ENCODE measurements around the gene NKX2-4. TPM values are rescaled to one million over a fixed set of nuclear protein-coding genes. Genes with fewer than 3 reads are reported as not detected.
A peak's percentile ranks its signal among the peaks of the same experiment; 100 is the strongest.

NKX2-4 gene
- total and polyA plus RNA-seq, 2 of the 13 experiments (the other 11 are each of a cell fraction or from before 2014, with no cell fraction given) = not detected

DNA sequence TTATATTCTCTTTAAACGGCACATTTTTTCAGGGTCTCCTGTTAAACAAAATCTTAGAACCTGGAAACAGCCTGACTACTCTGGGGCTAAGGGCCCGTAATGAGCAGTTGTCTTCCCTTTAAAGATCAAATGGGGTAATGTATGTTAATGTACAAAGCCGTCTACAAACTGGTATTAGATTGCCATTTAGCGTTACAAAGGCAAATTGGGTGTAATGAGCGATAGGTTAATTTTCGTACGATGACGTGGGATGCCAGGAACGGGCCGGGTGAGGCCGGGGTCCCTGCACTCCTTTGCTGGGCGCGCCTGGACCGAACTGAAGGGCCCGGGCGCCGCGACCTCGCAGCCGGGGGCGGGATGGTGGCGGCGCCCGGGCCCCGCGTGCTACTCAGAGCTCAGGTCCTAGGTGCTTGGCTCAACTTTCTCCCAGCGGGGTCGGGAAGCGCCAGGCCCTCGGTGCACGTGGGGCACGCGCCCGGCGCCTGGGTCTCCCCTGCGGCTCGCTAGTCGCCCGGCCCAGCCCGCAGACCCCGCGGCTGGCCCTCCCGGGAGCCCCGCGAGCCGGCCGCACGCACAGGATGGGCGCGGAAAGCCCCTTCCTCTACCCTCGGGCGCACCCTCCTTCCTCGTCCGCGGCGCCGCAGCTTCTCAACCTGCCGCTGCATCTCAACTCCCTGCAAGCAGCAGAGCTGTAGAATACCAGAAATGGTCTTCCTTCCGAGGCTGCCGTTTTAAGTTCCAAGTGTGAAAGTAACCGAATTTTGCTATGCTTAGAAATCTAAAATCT, 5.9 kb downstream of the NKX2-4 start (continued):
- no peak for TF ChIP-seq FOXC1 (CRISPR knock-in tag; IDR thresholded peaks at IDR 0.05; ENCODE audit: borderline replicate concordance)

DNA sequence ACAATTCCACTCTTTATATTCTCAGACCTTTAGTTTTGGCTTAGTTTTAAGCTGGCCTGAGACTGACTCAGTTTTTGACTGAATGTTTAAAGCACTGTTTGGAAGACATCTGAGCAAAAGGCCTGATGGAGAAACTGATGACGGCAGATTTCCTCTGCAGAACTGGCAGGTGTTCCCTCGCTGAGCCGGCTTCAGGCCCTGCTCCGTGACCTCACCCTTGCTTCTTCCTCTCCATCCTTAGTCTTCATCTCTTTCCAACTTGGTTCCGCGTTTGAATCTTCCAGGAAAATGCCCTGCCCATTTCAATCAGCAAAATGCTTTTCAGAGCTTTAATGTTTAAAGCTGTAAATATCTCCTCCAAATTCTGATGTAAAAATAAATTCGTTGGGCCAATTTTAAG, 6.6 kb downstream of the NKX2-4 start:
- Histone ChIP-seq H3K9me3 (ENCODE audit: low read length) (no peaks in the 10 kb centered on the region), H2AFZ (ENCODE audit: low read length) (no peak overlapping the region), H3K27me3 (ENCODE audit: control insufficient read depth in 1 of 2, insufficient read depth in 2 of 2, low read length in 2 of 2) (no peaks in the 10 kb centered on the region), H3K79me2 (ENCODE audit: insufficient read depth, low read length) (no peaks in the 10 kb centered on the region), H4K20me1 (ENCODE audit: insufficient read depth, low read length) (no peaks in the 10 kb centered on the region), H3K27ac (ENCODE audit: extremely low read length, insufficient read depth, low read length) (no peak overlapping the region), H3K4me3 (replicated peaks in 1 of 3; ENCODE audit: insufficient read depth in 1 of 3, low read depth in 2 of 3, low read length in 3 of 3) (no peak overlapping the region), H3K4me2 (ENCODE audit: low read depth, low read length) (no peak overlapping the region), H3K9ac (ENCODE audit: insufficient read depth, low read depth, low read length) (no peak overlapping the region), H3K4me1 (ENCODE audit: insufficient read depth, low read length) (no peaks in the 10 kb centered on the region), H3K36me3 (replicated peaks in 1 of 2; ENCODE audit: control insufficient read depth in 1 of 2, insufficient read depth in 2 of 2, low read length in 2 of 2) (peaks cover 7 to 33% of the 10 kb centered on the region in 2 experiments)
- no TSS peak for BruUV-seq (replicated peaks)
- no peak for FAIRE-seq
- in situ Hi-C loops (cut with HindIII; ENCODE audit: extremely low pct_ligation_motif_present, low pct_unique_long_range_greater_than_20kb) (no loop called here), intact Hi-C loops (cut with micrococcal nuclease; ENCODE audit: unreplicated experiment) (no loop called here)
- POLR2A ChIA-PET = no interaction called here
- no peak for ATAC-seq
- no peak for DNase-seq (ENCODE audit: low spot score)
- 96% methylated on average over 7 of the region's 7 CpGs for WGBS (ENCODE audit: low lambda C conversion rate)
- TF ChIP-seq CREB1 (IDR thresholded peaks at IDR 0.05) = no peak
- no peak for TF ChIP-seq CREB1 (CRISPR knock-in tag; IDR thresholded peaks at IDR 0.05)
- peak; percentile 20 for TF ChIP-seq POLR2G (IDR thresholded peaks at IDR 0.05; ENCODE audit: low read depth, low read length)
- peak; percentile 93 for TF ChIP-seq RBM22 (optimal IDR thresholded peaks at IDR 0.05; ENCODE audit: low read length)
- CTCF ChIA-PET (ENCODE audit: low intra/inter-chr PET ratio, low total read pairs) = no interaction called here

DNA sequence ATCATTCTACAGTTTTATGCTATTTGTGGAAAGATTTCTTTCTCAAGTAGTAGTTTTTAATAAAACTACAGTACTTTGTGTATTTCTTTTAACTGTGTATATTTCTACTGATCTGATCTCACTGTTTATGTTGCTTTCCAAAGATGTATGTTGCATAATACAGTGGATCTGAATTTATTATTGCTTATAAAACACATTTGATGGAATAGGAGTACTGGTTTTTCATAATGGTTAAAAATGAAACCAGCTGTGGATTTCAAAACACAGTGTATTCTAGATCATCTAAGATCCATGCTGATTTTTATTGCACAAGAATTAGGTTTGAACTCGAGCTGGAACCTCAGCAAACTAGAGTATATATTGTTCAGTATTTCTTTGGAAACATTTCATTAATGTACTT, 8.0 kb downstream of the NKX2-4 start:
- CTCF ChIA-PET (ENCODE audit: low intra/inter-chr PET ratio, low total read pairs) = no interaction called here

More for the DNA sequence above, 8.0 kb downstream of the NKX2-4 start:
- H3K9me3 ChIP-seq (ENCODE audit: low read length) = no peaks in the 10 kb centered on the region
- H2AFZ ChIP-seq (ENCODE audit: low read length) = no peak overlapping the region
- H3K4me2 ChIP-seq (ENCODE audit: low read depth, low read length) = no peak overlapping the region
- no peaks in the 10 kb centered on the region for H3K4me1 ChIP-seq (ENCODE audit: insufficient read depth, low read length)
- no peak for DNase-seq (ENCODE audit: low spot score)
- TF ChIP-seq, protein P1, sequence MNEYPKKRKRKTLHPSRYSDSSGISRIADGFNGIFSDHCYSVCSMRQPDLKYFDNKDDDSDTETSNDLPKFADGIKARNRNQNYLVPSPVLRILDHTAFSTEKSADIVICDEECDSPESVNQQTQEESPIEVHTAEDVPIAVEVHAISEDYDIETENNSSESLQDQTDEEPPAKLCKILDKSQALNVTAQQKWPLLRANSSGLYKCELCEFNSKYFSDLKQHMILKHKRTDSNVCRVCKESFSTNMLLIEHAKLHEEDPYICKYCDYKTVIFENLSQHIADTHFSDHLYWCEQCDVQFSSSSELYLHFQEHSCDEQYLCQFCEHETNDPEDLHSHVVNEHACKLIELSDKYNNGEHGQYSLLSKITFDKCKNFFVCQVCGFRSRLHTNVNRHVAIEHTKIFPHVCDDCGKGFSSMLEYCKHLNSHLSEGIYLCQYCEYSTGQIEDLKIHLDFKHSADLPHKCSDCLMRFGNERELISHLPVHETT (CRISPR knock-in tag; conservative IDR thresholded peaks at IDR 0.05) = no peak
- TF ChIP-seq CEBPB (IDR thresholded peaks at IDR 0.05; ENCODE audit: borderline replicate concordance, low read depth, low read length) = peak; percentile 47
- WGBS (ENCODE audit: low lambda C conversion rate) = 49% methylated on average over 1 of the region's 1 CpG
- intact Hi-C loops (cut with micrococcal nuclease; ENCODE audit: unreplicated experiment) = no loop called here
- no peaks in the 10 kb centered on the region for H3K27me3 ChIP-seq (ENCODE audit: control insufficient read depth in 1 of 2, insufficient read depth in 2 of 2, low read length in 2 of 2)
- no peak for ATAC-seq
- no peaks in the 10 kb centered on the region for H4K20me1 ChIP-seq (ENCODE audit: insufficient read depth, low read length)
- in situ Hi-C loops (cut with HindIII; ENCODE audit: extremely low pct_ligation_motif_present, low pct_unique_long_range_greater_than_20kb) = no loop called here
- no peak for FAIRE-seq
- H3K27ac ChIP-seq (ENCODE audit: extremely low read length, insufficient read depth, low read length) = no peak overlapping the region
- no peak overlapping the region for H3K9ac ChIP-seq (ENCODE audit: insufficient read depth, low read depth, low read length)
- H3K79me2 ChIP-seq (ENCODE audit: insufficient read depth, low read length) = no peaks in the 10 kb centered on the region
- no peak overlapping the region for H3K4me3 ChIP-seq (replicated peaks in 1 of 3; ENCODE audit: insufficient read depth in 1 of 3, low read depth in 2 of 3, low read length in 3 of 3)
- H3K36me3 ChIP-seq (replicated peaks in 1 of 2; ENCODE audit: control insufficient read depth in 1 of 2, insufficient read depth in 2 of 2, low read length in 2 of 2) = peaks cover 11 to 44% of the 10 kb centered on the region in 2 experiments
- no TSS peak for BruUV-seq (replicated peaks)
- POLR2A ChIA-PET = interaction anchor here (1.3 kb wide), 1 partner anchor 86 kb away, joined by 3 read pairs; the partner anchor contains the start of gene XRN2

All from HepG2 (cell line).